Measurements from ENCODE around the gene CAMK2B.
"Not testable (repeated sequence)": the region's sequence is repeated elsewhere in the genome, so short reads cannot be mapped to it uniquely, and the experiment has no call there.

Gene CAMK2B

DNA sequence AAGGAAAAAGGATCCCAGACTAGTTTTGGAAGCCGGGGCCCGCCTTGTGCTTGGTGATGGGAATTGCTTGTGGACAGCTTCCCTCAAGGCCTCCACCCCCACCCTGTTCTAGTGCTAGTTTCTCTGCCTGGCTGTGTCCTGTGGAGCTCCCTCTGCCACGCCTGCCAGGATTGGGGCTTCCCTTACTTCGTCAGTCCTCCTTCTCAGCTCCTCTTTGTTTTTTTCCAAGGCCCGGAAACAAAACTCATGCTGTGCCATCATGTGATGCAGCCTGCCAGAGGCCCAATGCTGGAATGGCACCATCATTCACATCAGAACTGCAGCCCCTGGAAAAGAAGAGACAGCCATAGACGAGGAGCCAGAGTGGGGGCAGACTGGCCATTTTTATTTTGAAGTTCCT, 113.4 kb downstream of the CAMK2B start:
- DNase-seq (ENCODE audit: insufficient read length, low spot score) (no peak), FAIRE-seq (no peak)
- no peak for TF ChIP-seq POLR2A (IDR thresholded peaks at IDR 0.05; ENCODE audit: low read depth, low read length)

GRCh38 chr7:44211126-44211675, 114.2 kb downstream of the CAMK2B start:
- FAIRE-seq (no peak), DNase-seq (ENCODE audit: insufficient read length, low spot score) (no peak)
- no peak for TF ChIP-seq POLR2A (IDR thresholded peaks at IDR 0.05; ENCODE audit: low read depth, low read length)

- FAIRE-seq: no peak
- no peak for TF ChIP-seq POLR2A (IDR thresholded peaks at IDR 0.05; ENCODE audit: low read depth, low read length)
These were observed 115.3 kb downstream of the CAMK2B start for GRCh38 chr7:44210107-44210506.

GRCh38 chr7:44208085-44208484, 117.3 kb downstream of the CAMK2B start:
- no peak for TF ChIP-seq POLR2A (IDR thresholded peaks at IDR 0.05; ENCODE audit: low read depth, low read length)
- DNase-seq (ENCODE audit: insufficient read length, low spot score) (no peak), FAIRE-seq (no peak)

More at GRCh38 chr7:44210107-44210506, 115.3 kb downstream of the CAMK2B start:
- DNase-seq (ENCODE audit: insufficient read length, low spot score): no peak

GRCh38 chr7:44206008-44206407, 119.4 kb downstream of the CAMK2B start:
- FAIRE-seq: no peak
- no peak for TF ChIP-seq POLR2A (IDR thresholded peaks at IDR 0.05; ENCODE audit: low read depth, low read length)

DNA sequence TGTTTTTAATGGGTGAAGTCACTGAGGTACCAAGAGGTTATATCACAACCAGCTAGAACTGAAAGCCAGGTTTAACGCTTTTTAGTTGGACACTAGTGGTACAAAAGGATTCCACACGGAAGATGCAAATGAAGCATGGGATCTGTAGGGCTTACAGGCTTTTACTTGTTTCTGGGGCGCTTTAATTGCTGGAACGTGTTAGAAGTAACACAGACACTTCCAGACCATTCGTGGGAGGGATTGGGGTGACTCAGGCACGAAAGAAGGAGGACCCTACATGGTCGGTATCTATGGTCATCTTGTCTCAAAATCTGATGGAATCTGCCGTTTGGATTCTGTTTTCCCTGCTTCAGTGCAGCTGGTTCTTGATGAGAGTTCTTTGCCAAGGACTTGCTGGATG, 123.6 kb downstream of the CAMK2B start:
- FAIRE-seq: no peak
- DNase-seq (ENCODE audit: insufficient read length, low spot score): no peak
- no peak for TF ChIP-seq POLR2A (IDR thresholded peaks at IDR 0.05; ENCODE audit: low read depth, low read length)

More at GRCh38 chr7:44206008-44206407, 119.4 kb downstream of the CAMK2B start:
- no peak for DNase-seq (ENCODE audit: insufficient read length, low spot score)

DNA sequence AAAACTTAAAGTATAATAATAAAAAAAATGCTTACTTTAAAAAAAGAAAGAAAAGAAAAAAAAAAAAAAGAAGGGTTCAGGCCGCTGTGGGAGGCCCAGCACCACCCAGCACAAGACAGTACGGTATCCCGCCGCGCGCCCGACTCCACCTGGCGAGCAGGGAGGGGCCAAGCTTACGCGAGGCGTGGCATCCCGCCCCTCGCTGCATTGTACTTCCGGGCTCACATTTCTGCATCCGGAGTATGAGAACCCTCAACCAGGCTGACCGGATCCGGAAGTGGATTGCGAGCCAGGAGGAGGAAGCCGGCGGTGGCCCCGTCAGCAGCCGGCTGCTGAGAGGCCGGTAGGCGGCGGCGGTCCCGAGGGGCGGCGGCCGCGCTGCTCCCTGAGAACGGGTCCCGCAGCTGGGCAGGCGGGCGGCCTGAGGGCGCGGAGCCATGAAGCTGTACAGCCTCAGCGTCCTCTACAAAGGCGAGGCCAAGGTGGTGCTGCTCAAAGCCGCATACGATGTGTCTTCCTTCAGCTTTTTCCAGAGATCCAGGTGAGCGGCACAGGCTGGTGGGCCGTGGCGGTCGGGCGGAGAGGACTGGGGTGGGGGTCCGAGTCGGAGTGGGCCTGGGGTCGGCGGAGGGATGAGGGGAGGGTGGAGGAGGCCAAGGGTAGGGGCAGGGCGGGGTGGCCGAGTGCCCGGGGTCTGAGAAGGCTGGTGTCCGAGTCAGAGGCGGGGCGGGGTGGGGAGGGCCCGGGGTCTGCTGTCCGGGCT, 124.5 kb downstream of the CAMK2B start, which contains the start of gene YKT6:
Gene YKT6, plus strand, starts transcription at position 280 of the 763 bp plus-strand sequence. Its CDS starts 158 bp downstream, at position 438.
- DNase-seq (ENCODE audit: insufficient read length, low spot score) (peak; percentile 100), FAIRE-seq (no peak)
- peak; percentile 97 for TF ChIP-seq POLR2A (IDR thresholded peaks at IDR 0.05; ENCODE audit: low read depth, low read length)

DNA sequence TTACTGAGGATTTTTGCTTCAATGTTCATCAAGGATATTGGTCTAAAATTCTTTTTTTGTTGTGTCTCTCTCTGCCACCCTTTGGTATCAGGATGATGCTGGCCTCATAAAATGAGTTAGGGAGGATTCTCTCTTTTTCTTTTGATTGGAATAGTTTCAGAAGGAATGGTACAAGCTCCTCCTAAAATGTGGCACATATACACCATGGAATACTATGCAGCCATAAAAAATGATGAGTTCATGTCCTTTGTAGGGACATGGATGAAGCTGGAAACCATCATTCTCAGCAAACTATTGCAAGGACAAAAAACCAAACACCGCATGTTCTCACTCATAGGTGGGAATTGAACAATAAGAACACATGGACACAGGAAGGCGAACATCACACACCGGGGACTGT, 125.2 kb downstream of the CAMK2B start:
- not testable (repeated sequence) for DNase-seq (ENCODE audit: insufficient read length, low spot score); FAIRE-seq

- FAIRE-seq: no peak
- no peak for DNase-seq (ENCODE audit: insufficient read length, low spot score)
- no peak for TF ChIP-seq POLR2A (IDR thresholded peaks at IDR 0.05; ENCODE audit: low read depth, low read length)
These were observed 127.9 kb downstream of the CAMK2B start for GRCh38 chr7:44197474-44197873.

- no peak for FAIRE-seq
- TF ChIP-seq POLR2A (IDR thresholded peaks at IDR 0.05; ENCODE audit: low read depth, low read length): no peak
- peak; percentile 83 for DNase-seq (ENCODE audit: insufficient read length, low spot score)
These were observed 128.9 kb downstream of the CAMK2B start for GRCh38 chr7:44196450-44196872.

GRCh38 chr7:44195889-44196288, 129.5 kb downstream of the CAMK2B start:
- DNase-seq (ENCODE audit: insufficient read length, low spot score): no peak
- TF ChIP-seq POLR2A (IDR thresholded peaks at IDR 0.05; ENCODE audit: low read depth, low read length): no peak

DNA sequence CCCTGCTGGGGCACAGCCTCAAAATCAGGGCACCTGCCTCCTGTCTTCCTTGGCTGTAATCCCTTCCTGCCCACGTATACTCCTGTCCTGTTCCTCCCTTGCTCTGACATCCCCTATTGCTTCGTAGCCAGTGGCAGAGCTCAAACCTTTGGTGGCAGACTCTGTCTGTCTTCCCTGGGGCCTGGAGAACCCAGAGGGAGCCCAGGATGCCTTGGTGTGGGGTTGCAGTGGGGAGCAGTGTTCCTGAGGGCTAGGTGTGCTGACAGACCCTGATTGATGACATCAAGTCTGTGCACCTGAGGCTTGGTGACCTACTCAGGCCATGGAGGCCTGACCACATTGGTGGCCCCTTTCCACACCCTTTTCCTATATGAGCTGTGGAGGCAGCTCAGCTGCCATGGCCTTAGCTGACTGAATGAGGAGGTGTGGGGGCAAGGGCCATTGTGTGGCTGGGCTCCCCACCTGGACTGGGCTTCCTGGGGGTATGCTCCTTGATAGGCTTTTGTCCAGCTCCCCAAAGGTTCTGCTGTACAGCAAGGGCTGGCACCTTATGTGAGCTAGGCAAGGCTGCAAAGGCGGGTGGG, 130.7 kb downstream of the CAMK2B start:
- FAIRE-seq: no peak
- no peak for TF ChIP-seq POLR2A (IDR thresholded peaks at IDR 0.05; ENCODE audit: low read depth, low read length)
- no peak for DNase-seq (ENCODE audit: insufficient read length, low spot score)

More at GRCh38 chr7:44195889-44196288, 129.5 kb downstream of the CAMK2B start:
- no peak for FAIRE-seq

- DNase-seq (ENCODE audit: insufficient read length, low spot score) (no peak), FAIRE-seq (no peak)
- 0 out of 2 replicates have a peak, but pooled peaks have one; percentile 21 for TF ChIP-seq POLR2A (IDR thresholded peaks at IDR 0.05; ENCODE audit: low read depth, low read length)
These were observed 131.3 kb downstream of the CAMK2B start for GRCh38 chr7:44194069-44194468.

DNA sequence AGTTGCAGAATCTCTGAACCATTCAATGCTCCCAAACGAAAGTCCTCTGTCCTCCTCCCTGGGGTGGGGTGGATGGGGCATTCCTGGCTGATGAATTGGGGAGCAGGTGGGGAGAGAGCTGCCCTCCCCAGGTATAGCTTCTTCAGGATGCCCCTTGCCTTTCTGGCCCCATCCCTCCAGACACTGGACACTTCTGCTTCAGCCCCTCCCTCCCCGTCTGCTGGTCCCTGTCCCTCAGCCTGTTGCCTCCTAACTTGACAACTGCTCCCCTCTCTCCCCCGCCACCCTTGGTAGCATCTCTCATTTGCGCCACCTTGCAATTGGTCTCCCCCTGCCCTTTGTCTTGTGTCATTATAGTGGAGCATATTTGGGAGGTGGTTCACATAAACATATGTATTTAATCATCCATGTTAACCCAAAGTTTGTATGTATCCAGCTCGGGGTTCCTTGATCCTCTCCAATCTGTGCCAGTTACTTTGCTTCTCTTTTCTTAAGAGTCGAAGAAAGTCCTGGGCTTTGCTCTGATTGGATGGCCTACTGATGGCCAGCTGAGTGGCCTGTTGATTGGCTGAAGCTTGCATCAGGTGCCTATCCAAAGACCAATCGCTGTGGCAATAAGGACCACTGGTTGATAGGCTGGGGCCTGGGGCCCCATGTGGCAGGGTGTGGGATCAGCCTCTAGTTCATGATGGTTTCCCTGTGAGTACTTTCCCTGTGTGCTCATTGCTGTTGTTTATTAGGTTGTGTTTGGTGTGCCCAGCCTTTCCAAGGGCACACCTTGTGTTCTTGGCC, 132.2 kb downstream of the CAMK2B start:
- DNase-seq (ENCODE audit: insufficient read length, low spot score) (no peak), FAIRE-seq (no peak)
- TF ChIP-seq POLR2A (IDR thresholded peaks at IDR 0.05; ENCODE audit: low read depth, low read length): no peak

Data from H54 (cell line).